GM04504 (cell line): ENCODE data around the gene HSD3B7.
"Not testable (repeated sequence)": the region's sequence is repeated elsewhere in the genome, so short reads cannot be mapped to it uniquely, and the experiment has no call there.

Experiments
- DNase-seq: peaks from one replicate; pipeline ENCODE4 v3.0.0-alpha.2; 2012; ENCODE audit warnings: low read depth

Gene HSD3B7

GRCh38 chr16:31001507-31002249 is 16.7 kb downstream of the HSD3B7 start:
- no peak for DNase-seq

DNA sequence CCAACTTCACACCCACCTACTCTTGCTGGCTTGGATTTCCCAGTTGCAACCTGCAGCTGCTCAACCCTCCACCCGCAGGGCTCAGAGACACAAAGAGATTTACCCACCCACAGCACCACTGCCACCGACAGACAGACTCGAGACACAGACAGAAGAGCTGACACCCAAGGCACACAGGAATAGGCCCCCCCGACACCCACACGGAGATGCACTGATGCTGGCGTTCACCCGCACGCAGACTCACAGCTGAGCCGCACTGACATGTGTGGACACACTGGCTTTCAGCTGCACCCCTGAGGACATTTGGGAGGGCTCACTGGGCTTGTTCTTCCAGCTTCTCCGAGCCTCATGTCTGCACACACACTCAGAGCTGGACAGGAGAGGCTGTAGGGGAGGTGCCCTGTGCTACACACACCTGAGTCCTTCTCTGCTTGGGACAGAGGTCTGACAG is 17.3 kb downstream of the HSD3B7 start:
- no peak for DNase-seq

- DNase-seq = no peak
Observed at GRCh38 chr16:31002862-31003341, 17.9 kb downstream of the HSD3B7 start.

- DNase-seq = no peak
Observed at GRCh38 chr16:31003744-31004143, 18.7 kb downstream of the HSD3B7 start.

- DNase-seq = no peak
Observed at GRCh38 chr16:31004658-31005057, 19.7 kb downstream of the HSD3B7 start.

- no peak for DNase-seq
Observed at GRCh38 chr16:31005350-31006085, 20.5 kb downstream of the HSD3B7 start.

DNA sequence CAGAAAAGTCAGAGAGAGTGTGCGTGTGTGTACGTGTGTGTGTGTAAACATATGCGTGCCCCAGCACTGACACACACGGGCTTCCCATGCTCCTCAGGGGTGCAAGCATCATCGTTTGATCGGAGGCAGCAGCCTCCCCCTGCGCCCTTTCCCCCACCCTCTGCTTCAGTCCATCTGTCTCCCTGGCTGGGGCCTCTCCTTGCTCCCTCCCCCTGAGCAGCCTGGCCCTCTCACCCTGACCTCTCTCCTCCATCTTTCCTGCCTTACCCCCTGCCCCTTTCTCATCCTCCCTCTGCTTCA is 21.0 kb downstream of the HSD3B7 start:
- DNase-seq = no peak

GRCh38 chr16:31006589-31006988 is 21.6 kb downstream of the HSD3B7 start:
- DNase-seq = no peak

DNA sequence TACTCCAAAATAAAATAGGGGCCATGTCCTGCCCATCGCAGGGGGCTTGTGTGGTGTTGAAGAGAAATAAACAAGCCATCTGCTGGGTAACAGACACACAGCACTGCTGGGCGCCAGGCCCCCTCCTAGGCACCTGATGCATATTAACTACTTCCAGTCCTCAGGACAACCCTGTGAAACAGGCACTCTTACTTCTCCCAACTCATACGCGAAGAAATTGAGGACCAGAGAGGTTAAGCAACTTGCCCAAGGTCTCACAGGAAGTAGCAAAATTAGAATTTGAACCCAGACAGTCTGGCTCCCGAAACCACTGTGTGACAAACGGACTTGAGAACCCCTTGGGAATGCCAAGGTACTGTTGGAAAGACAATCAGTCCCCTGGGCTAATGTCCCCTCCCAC is 22.7 kb downstream of the HSD3B7 start:
- no peak for DNase-seq

GRCh38 chr16:31008149-31008548 is 23.1 kb downstream of the HSD3B7 start:
- DNase-seq = no peak

- no peak for DNase-seq
Observed at GRCh38 chr16:31008551-31008950, 23.5 kb downstream of the HSD3B7 start.

- no peak for DNase-seq
Observed at GRCh38 chr16:31009120-31009519, 24.1 kb downstream of the HSD3B7 start.

DNA sequence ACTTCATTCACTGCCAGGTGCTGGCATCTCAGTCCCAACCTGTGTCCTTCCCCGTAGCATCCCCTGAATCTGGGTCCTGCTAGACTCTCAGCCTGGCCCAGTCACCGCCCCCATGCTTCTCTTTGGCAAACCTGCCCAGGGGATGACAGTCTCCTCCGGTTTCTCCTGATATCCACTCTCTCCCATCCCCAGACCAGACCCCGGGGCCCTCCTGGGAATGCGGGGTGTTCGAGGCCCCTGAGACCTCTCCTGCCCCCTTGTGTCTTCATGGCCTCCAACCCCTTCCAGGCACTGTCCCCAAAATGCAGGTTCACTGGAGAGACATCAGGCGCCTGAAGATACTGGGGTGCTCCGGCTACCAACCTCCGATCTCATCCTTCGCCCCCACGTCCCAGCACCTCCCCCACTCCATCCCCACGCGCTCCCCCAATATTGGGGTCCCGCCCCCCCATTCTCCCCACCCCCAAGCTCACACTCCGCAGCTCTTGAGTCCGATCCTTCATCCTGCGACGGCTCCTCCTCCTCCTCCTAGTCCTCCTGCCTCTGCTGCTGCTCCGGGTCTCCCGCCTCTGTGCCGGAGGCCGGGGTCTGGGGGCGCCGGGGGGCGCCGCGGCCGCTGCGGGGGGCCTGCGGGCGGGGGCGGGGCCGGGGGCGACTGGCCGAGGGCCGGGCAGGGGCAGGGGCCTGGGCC is 25.0 kb downstream of the HSD3B7 start:
- no peak for DNase-seq

DNA sequence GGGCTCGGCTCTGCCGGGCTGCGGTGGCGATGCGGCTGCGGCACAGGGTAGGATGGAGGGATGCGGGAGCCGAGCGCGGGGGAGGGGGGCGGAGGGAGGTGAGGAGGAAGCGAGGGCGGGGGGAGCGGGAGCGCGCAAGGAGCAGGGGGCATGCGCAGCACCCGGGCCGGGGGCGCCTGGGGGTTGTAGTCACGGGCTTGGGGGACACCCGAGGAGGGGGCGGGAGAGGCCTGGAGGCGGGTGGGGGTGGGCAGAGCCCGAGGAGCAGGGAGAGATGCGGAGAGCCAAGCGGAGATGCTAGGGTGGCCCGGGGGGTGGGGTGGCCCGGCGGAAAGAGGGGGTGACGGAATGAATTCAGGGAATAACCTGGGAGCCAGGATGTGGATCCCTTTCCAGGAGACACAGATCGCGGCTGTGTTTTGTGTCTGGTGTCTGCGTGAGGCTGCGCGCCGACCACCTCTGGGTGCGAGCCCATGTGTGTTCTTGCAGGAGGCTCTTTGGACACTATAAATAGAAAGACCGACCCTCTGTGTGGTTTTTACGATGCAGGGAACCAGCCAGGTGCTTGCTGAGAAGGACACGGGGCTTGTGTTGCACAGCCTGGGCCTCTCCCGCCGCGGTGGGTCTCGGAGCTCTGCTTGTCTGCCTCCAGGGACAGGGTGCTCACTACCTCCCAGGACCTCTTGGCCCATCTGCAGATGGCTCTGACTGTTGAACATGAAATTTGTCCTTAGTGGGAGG is 25.7 kb downstream of the HSD3B7 start, which contains the start of gene STX1B:
Gene STX1B, minus strand, starts transcription at position 54 of the 741 bp plus-strand sequence. CDS start 242 bp downstream, outside the sequence.
- DNase-seq = no peak

DNA sequence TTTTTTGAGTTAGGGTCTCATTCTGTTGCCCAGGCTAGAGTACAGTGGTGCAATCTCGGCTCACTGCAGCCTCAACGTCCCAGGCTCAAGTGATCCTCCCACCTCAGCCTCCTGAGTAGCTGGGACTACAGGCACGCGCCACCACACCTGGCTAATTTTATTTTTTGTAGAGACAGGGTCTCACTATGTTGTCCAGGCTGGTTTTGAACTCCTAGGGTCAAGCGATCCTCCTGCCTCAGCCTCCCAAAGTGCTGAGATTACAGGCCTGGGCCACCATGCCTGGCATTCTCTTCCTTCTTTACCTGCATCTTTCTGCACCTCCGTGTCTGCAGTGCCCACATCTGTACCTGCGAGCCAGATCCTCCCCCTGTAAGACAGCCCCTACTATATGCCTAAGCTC is 26.8 kb downstream of the HSD3B7 start:
- DNase-seq = not testable (repeated sequence)

GRCh38 chr16:31013292-31013691 is 28.3 kb downstream of the HSD3B7 start:
- not testable (repeated sequence) for DNase-seq

DNA sequence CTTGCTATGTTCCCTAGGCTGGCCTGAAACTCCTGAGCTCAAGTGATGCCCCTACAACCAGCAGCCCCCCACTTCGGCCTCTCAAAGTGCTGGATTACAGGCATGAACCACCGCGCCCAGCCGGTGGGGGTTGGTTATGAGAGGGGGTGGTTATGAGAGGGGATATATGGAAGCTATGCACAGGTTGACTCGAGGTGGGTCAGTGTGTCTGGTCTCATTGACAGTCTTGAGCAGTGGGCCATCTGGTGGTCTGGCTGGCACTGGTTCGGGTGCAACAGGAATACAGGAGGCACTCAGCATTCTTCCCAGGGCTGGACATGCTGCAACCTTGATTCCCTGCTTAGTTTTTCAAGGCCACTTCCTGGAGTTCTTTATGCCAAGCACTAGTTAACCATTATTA is 31.0 kb downstream of the HSD3B7 start:
- no peak for DNase-seq

GRCh38 chr16:31017756-31018155 is 32.7 kb downstream of the HSD3B7 start:
- DNase-seq = not testable (repeated sequence)

DNA sequence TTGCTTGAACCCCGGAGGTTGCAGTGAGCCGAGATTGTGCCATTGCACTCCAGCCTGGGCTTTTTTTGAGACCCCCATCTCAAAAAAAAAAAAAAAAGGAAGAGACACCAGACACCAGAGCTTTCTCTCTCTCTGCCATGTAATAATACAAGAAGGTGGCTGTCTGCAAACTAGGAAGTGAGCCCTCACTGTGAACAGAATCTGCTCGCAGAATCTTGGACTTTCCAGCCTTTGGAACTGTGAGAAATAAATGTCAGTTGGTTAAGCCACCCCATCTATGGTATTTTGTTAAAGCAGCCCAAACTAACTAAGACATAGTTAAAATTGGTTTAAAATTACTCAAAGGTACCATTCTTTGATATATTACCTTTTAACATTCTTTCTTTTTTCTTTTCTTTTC is 35.5 kb downstream of the HSD3B7 start:
- DNase-seq = no peak

- DNase-seq = no peak
Observed at GRCh38 chr16:31022544-31023251, 37.7 kb downstream of the HSD3B7 start.

GRCh38 chr16:31023252-31023602 is 38.2 kb downstream of the HSD3B7 start:
- no peak for DNase-seq
